ENCODE measurements around the gene POLR2F.

- TF ChIP-seq CTCF (IDR thresholded peaks at IDR 0.05 in 4 of 5, conservative IDR thresholded peaks at IDR 0.05 in 1 of 5) (no peak), POLR2A (IDR thresholded peaks at IDR 0.05) (no peak)
These were observed 41.8 kb upstream of the POLR2F start for GRCh38 chr22:37911697-37912096.
